HEK293T (cell line): ENCODE data around the gene SERPINI2.

Experiments used
- CTCF ChIA-PET: fragments of 350-600 bp; formaldehyde crosslinking; extraction: SDS; loops from one replicate; lab custom pipeline; 2021; ENCODE audit warnings: antibody characterized with exemption, inconsistent platforms; lab: Yijun Ruan, JAX
- POLR2A ChIA-PET: fragments of 350-600 bp; formaldehyde crosslinking; extraction: SDS; loops from one replicate; lab custom pipeline; 2020; ENCODE audit warnings: antibody characterized with exemption, inconsistent platforms; lab: Yijun Ruan, JAX
- DNase-seq: peaks from one replicate; pipeline ENCODE4 v3.0.0; 2012; ENCODE audit warnings: mixed read lengths; ENCODE audit errors: extremely low spot score
- ARNT ChIP-seq: fragments of 450-650 bp; IDR thresholded peaks from 2 replicates; pipeline ENCODE4 v1.6.1; 2017; ENCODE audit warnings: mild to moderate bottlenecking
- BHLHE40 ChIP-seq: fragments of 450-650 bp; IDR thresholded peaks from 2 replicates; pipeline ENCODE4 v1.6.1; 2016; ENCODE audit warnings: mild to moderate bottlenecking, moderate library complexity, borderline replicate concordance
- CTBP1 ChIP-seq: fragments of 450-650 bp; IDR thresholded peaks from 2 replicates; pipeline ENCODE4 v1.6.1; 2016; ENCODE audit warnings: borderline replicate concordance
- ELF4 ChIP-seq: fragments of 450-650 bp; IDR thresholded peaks from 2 replicates; pipeline ENCODE4 v1.6.1; 2017; ENCODE audit warnings: antibody characterized with exemption
- FOXA1 ChIP-seq: fragments of 450-650 bp; IDR thresholded peaks from 2 replicates; pipeline ENCODE4 v1.6.1; 2016; ENCODE audit warnings: mild to moderate bottlenecking
- FOXK2 ChIP-seq: fragments of 450-650 bp; IDR thresholded peaks from 2 replicates; pipeline ENCODE4 v1.6.1; 2016; ENCODE audit warnings: mild to moderate bottlenecking
- FOXM1 ChIP-seq: fragments of 450-650 bp; IDR thresholded peaks from 2 replicates; pipeline ENCODE4 v1.6.1; 2017; ENCODE audit warnings: mild to moderate bottlenecking, borderline replicate concordance
- HDGF ChIP-seq: fragments of 450-650 bp; IDR thresholded peaks from 2 replicates; pipeline ENCODE4 v1.6.1; 2017; ENCODE audit warnings: antibody characterized with exemption, borderline replicate concordance
- L3MBTL2 ChIP-seq: fragments of 450-650 bp; conservative IDR thresholded peaks from 2 replicates; pipeline ENCODE4 v1.6.1; 2016; ENCODE audit warnings: mild to moderate bottlenecking
- LEF1 ChIP-seq: fragments of 450-650 bp; IDR thresholded peaks from 2 replicates; pipeline ENCODE4 v1.6.1; 2017; ENCODE audit warnings: mild to moderate bottlenecking, borderline replicate concordance
- NFRKB ChIP-seq: fragments of 450-650 bp; IDR thresholded peaks from 2 replicates; pipeline ENCODE4 v1.6.1; 2016; ENCODE audit warnings: mild to moderate bottlenecking, moderate library complexity
- PKNOX1 ChIP-seq: fragments of 450-650 bp; IDR thresholded peaks from 2 replicates; pipeline ENCODE4 v1.6.1; 2016
- SP1 ChIP-seq: fragments of 450-650 bp; IDR thresholded peaks from 2 replicates; pipeline ENCODE4 v1.6.1; 2017
- SUZ12 ChIP-seq: fragments of 450-650 bp; IDR thresholded peaks from 2 replicates; pipeline ENCODE4 v1.6.1; 2016; ENCODE audit warnings: mild to moderate bottlenecking
- TARDBP ChIP-seq: fragments of 450-650 bp; IDR thresholded peaks from 2 replicates; pipeline ENCODE4 v1.6.1; 2016
- ZNF384 ChIP-seq: fragments of 450-650 bp; IDR thresholded peaks from 2 replicates; pipeline ENCODE4 v1.6.1; 2016

SERPINI2 gene

GRCh38 chr3:167491621-167492020, 17.8 kb upstream of the SERPINI2 start:
- no peak for TF ChIP-seq FOXM1
- DNase-seq, result no peak
- ChIA-PET CTCF (no interaction called here), POLR2A (no interaction called here)

- POLR2A ChIA-PET, result no interaction called here
- no peak for DNase-seq
- CTCF ChIA-PET, result no interaction called here
- no peak for TF ChIP-seq ELF4
Observed at GRCh38 chr3:167489571-167489970, 15.7 kb upstream of the SERPINI2 start.

- POLR2A ChIA-PET, result no interaction called here
- DNase-seq, result no peak
- CTCF ChIA-PET, result no interaction called here
- TF ChIP-seq LEF1, result no peak
- TF ChIP-seq ARNT, result no peak
- TF ChIP-seq L3MBTL2, result no peak
- TF ChIP-seq FOXK2, result no peak
- no peak for TF ChIP-seq BHLHE40
- no peak for TF ChIP-seq ZNF384
- no peak for TF ChIP-seq CTBP1
- no peak for TF ChIP-seq SP1
Observed at GRCh38 chr3:167487556-167487955, 13.7 kb upstream of the SERPINI2 start.

GRCh38 chr3:167484551-167484950, 10.7 kb upstream of the SERPINI2 start:
- POLR2A ChIA-PET, result no interaction called here
- no peak for TF ChIP-seq ELF4
- no peak for TF ChIP-seq ARNT
- TF ChIP-seq TARDBP, result no peak
- no peak for TF ChIP-seq LEF1
- TF ChIP-seq CTBP1, result no peak
- DNase-seq, result no peak
- CTCF ChIA-PET, result no interaction called here

- no peak for DNase-seq
- no peak for TF ChIP-seq SP1
- TF ChIP-seq ZNF384, result no peak
- TF ChIP-seq ARNT, result no peak
- no peak for TF ChIP-seq L3MBTL2
- TF ChIP-seq NFRKB, result no peak
- no peak for TF ChIP-seq FOXA1
- no peak for TF ChIP-seq SUZ12
- no peak for TF ChIP-seq TARDBP
- no peak for TF ChIP-seq BHLHE40
- TF ChIP-seq FOXM1, result no peak
- TF ChIP-seq ELF4, result no peak
- no peak for TF ChIP-seq PKNOX1
- no peak for TF ChIP-seq CTBP1
- CTCF ChIA-PET, result no interaction called here
- POLR2A ChIA-PET, result no interaction called here
Observed at GRCh38 chr3:167483708-167484475, 10.1 kb upstream of the SERPINI2 start.

GRCh38 chr3:167481164-167481563, 7.3 kb upstream of the SERPINI2 start:
- POLR2A ChIA-PET, result no interaction called here
- no peak for DNase-seq

GRCh38 chr3:167480748-167481147, 6.9 kb upstream of the SERPINI2 start:
- DNase-seq, result no peak
- POLR2A ChIA-PET, result no interaction called here
- TF ChIP-seq PKNOX1 (no peak), FOXK2 (no peak), ZNF384 (no peak), FOXM1 (no peak), HDGF (no peak), TARDBP (no peak), ARNT (no peak), ELF4 (no peak), L3MBTL2 (no peak), CTBP1 (no peak), NFRKB (no peak), LEF1 (no peak), FOXA1 (no peak), SUZ12 (no peak), SP1 (no peak), BHLHE40 (no peak)
- CTCF ChIA-PET, result no interaction called here

More at GRCh38 chr3:167481164-167481563, 7.3 kb upstream of the SERPINI2 start:
- CTCF ChIA-PET, result no interaction called here
- TF ChIP-seq ARNT, result no peak
- no peak for TF ChIP-seq NFRKB
- no peak for TF ChIP-seq FOXA1
- no peak for TF ChIP-seq L3MBTL2
- TF ChIP-seq SP1, result no peak
- no peak for TF ChIP-seq ZNF384
- no peak for TF ChIP-seq ELF4
- TF ChIP-seq TARDBP, result no peak
- TF ChIP-seq BHLHE40, result no peak
- no peak for TF ChIP-seq CTBP1
- no peak for TF ChIP-seq HDGF
- no peak for TF ChIP-seq SUZ12
- no peak for TF ChIP-seq LEF1
- TF ChIP-seq FOXK2, result no peak
- no peak for TF ChIP-seq PKNOX1
- no peak for TF ChIP-seq FOXM1
